OCI-LY1 (cell line): ENCODE measurements around the gene POLL.

Experiments
- H2AFZ ChIP-seq: fragments of 200-600 bp; sonication (generic), shearing (Covaris generic); 2 replicates; pipeline ENCODE4 v1.6.0; 2014; ENCODE audit warnings: antibody characterized with exemption, mild to moderate bottlenecking, low read length
- H3F3A ChIP-seq: fragments of 200-600 bp; sonication (generic), shearing (Covaris generic); 2 replicates; pipeline ENCODE4 v1.6.0; 2014; ENCODE audit warnings: mild to moderate bottlenecking, antibody characterized with exemption, low read length, moderate library complexity; ENCODE audit not compliant: insufficient read depth
- H3K27ac ChIP-seq: fragments of 200-600 bp; sonication (generic); 2 replicates; pipeline ENCODE4 v1.5.1; 2014; ENCODE audit warnings: low read length, mixed run types, mild to moderate bottlenecking, low read depth; ENCODE audit not compliant: poor library complexity, severe bottlenecking
- H3K27me3 ChIP-seq: fragments of 200-600 bp; sonication (generic); 2 replicates; pipeline ENCODE4 v1.6.0; 2014; ENCODE audit warnings: antibody characterized with exemption, mild to moderate bottlenecking, low read length, moderate library complexity; ENCODE audit not compliant: insufficient read depth
- H3K36me3 ChIP-seq: fragments of 200-600 bp; sonication (generic); 2 replicates; pipeline ENCODE4 v1.6.1; 2014; ENCODE audit warnings: mild to moderate bottlenecking, antibody characterized with exemption, low read length, moderate library complexity, mixed read lengths; ENCODE audit not compliant: insufficient read depth
- H3K4me1 ChIP-seq: fragments of 200-600 bp; sonication (generic); 2 replicates; pipeline ENCODE4 v1.5.1; 2014; ENCODE audit warnings: mild to moderate bottlenecking, low read length, moderate library complexity; ENCODE audit not compliant: insufficient read depth, severe bottlenecking
- H3K4me2 ChIP-seq: fragments of 200-600 bp; sonication (generic), shearing (Covaris generic); 2 replicates; pipeline ENCODE4 v1.6.1; 2014; ENCODE audit warnings: low read length
- H3K4me3 ChIP-seq: fragments of 200-600 bp; sonication (generic); 2 replicates; pipeline ENCODE4 v1.5.1; 2014; ENCODE audit warnings: low read length, low read depth, mild to moderate bottlenecking, mixed read lengths; ENCODE audit not compliant: poor library complexity, severe bottlenecking
- H3K79me2 ChIP-seq: fragments of 200-600 bp; shearing (Covaris generic); 2 replicates; pipeline ENCODE4 v1.6.1; 2016; ENCODE audit warnings: mixed run types, low read length, mixed read lengths; ENCODE audit not compliant: insufficient read depth
- H3K9ac ChIP-seq: fragments of 200-600 bp; sonication (generic), shearing (Covaris generic); 2 replicates; pipeline ENCODE4 v1.6.1; 2014; ENCODE audit warnings: mild to moderate bottlenecking, low read length, mixed read lengths
- H3K9me2 ChIP-seq: fragments of 200-600 bp; sonication (generic), shearing (Covaris generic); 2 replicates; pipeline ENCODE4 v1.6.1; 2014; ENCODE audit warnings: low read depth, mild to moderate bottlenecking, low read length, mixed read lengths
- H3K9me3 ChIP-seq: fragments of 200-600 bp; shearing (Covaris generic); 2 replicates; pipeline ENCODE4 v1.6.1; 2014; ENCODE audit warnings: low read length, mixed read lengths
- H4K20me1 ChIP-seq: fragments of 200-600 bp; sonication (generic), shearing (Covaris generic); 2 replicates; pipeline ENCODE4 v1.6.0; 2016; ENCODE audit warnings: mild to moderate bottlenecking, low read length; ENCODE audit not compliant: insufficient read depth
- CTCF ChIP-seq: fragments of 200-600 bp; sonication (generic), shearing (Covaris generic); IDR thresholded peaks from 2 replicates; pipeline ENCODE4 v1.5.1; 2017; ENCODE audit warnings: mild to moderate bottlenecking, antibody characterized with exemption, low read length, moderate library complexity, mixed read lengths
- EZH2 ChIP-seq: fragments of 200-600 bp; sonication (generic), shearing (Covaris generic); IDR thresholded peaks from 2 replicates; pipeline ENCODE4 v1.8.0; 2017; ENCODE audit warnings: borderline replicate concordance, mixed run types, mild to moderate bottlenecking, antibody characterized with exemption, low read length, moderate library complexity, mixed read lengths

POLL gene

GRCh38 chr10:101630633-101630920 lies 42.5 kb upstream of the POLL start:
- Histone ChIP-seq H3K9ac (no peak overlapping the region), H3K27me3 (no peaks in the 10 kb centered on the region), H3F3A (no peaks in the 10 kb centered on the region), H4K20me1 (no peaks in the 10 kb centered on the region), H3K9me2 (no peaks in the 10 kb centered on the region), H3K4me2 (no peak overlapping the region), H3K79me2 (no peaks in the 10 kb centered on the region), H3K4me3 (no peak overlapping the region), H2AFZ (no peak overlapping the region), H3K4me1 (no peaks in the 10 kb centered on the region), H3K36me3 (0 out of 2 replicates have a peak, but pooled peaks cover 2% of the 10 kb centered on the region), H3K9me3 (no peaks in the 10 kb centered on the region), H3K27ac (no peak overlapping the region)
- TF ChIP-seq CTCF (no peak), EZH2 (no peak)

- no peak overlapping the region for H3K9ac ChIP-seq
- H3K9me2 ChIP-seq, result no peaks in the 10 kb centered on the region
- H3K36me3 ChIP-seq, result 0 out of 2 replicates have a peak, but pooled peaks cover 2% of the 10 kb centered on the region
- no peaks in the 10 kb centered on the region for H3F3A ChIP-seq
- H3K4me1 ChIP-seq, result no peaks in the 10 kb centered on the region
- no peaks in the 10 kb centered on the region for H3K9me3 ChIP-seq
- no peak overlapping the region for H3K4me2 ChIP-seq
- no peak overlapping the region for H2AFZ ChIP-seq
- H4K20me1 ChIP-seq, result no peaks in the 10 kb centered on the region
- TF ChIP-seq CTCF (no peak), EZH2 (no peak)
- no peak overlapping the region for H3K27ac ChIP-seq
- no peaks in the 10 kb centered on the region for H3K27me3 ChIP-seq
- H3K4me3 ChIP-seq, result no peak overlapping the region
- H3K79me2 ChIP-seq, result no peaks in the 10 kb centered on the region
Measured at GRCh38 chr10:101629837-101630632, 42.0 kb upstream of the POLL start.

- no peak overlapping the region for H2AFZ ChIP-seq
- no peaks in the 10 kb centered on the region for H3K79me2 ChIP-seq
- H3K36me3 ChIP-seq, result peaks cover 12% of the 10 kb centered on the region
- no peaks in the 10 kb centered on the region for H3F3A ChIP-seq
- TF ChIP-seq CTCF (no peak), EZH2 (no peak)
- no peaks in the 10 kb centered on the region for H4K20me1 ChIP-seq
- H3K9me2 ChIP-seq, result no peaks in the 10 kb centered on the region
- H3K27ac ChIP-seq, result no peak overlapping the region
- H3K4me2 ChIP-seq, result no peak overlapping the region
- H3K4me3 ChIP-seq, result no peak overlapping the region
- no peak overlapping the region for H3K9ac ChIP-seq
- no peaks in the 10 kb centered on the region for H3K4me1 ChIP-seq
- H3K27me3 ChIP-seq, result no peaks in the 10 kb centered on the region
- H3K9me3 ChIP-seq, result no peaks in the 10 kb centered on the region
Measured at GRCh38 chr10:101625821-101626412, 37.9 kb upstream of the POLL start.
